NT2/D1 (cell line): ENCODE results near the gene ZNF350.

Experiments
- SUZ12 ChIP-seq: IDR thresholded peaks from 2 replicates; pipeline ENCODE4 v1.6.1; 2011; ENCODE audit not compliant: insufficient read length, insufficient read depth; ENCODE audit errors: extremely low read depth
- YY1 ChIP-seq: IDR thresholded peaks from 2 replicates; pipeline ENCODE4 v1.6.1; 2011; ENCODE audit not compliant: insufficient read length, insufficient read depth
- ZNF274 ChIP-seq: IDR thresholded peaks from 2 replicates; pipeline ENCODE4 v1.6.1; 2011; ENCODE audit warnings: mild to moderate bottlenecking, low read depth, low read length

DNA sequence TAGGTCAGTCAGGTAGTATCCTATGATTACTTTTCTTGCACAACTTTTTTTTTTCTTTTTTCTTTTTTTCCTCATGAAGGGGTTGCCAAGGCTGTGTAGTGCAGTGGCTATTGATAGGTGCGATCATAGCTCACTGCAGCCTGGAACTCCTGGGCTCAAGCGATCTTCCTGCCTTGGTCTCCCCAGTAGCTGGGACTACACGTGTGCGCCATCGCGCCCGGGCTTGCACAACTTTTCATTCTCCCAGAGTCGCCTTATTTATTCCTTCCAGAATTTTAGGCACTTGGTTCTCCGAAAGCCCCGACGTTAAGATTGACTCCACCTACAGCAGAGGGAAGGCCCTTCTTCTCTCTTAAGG lies 60.2 kb downstream of the ZNF350 start:
- TF ChIP-seq YY1, result no peak
- no peak for TF ChIP-seq SUZ12
- no peak for TF ChIP-seq ZNF274
